Neural cell (in vitro differentiated cells): ENCODE results near the gene C1orf21. TPM values are rescaled to one million over a fixed set of nuclear protein-coding genes. Genes with fewer than 3 reads are reported as not detected.

Experiments
- H2AFZ ChIP-seq: fragments of 200-600, 300-800 bp; sonication (generic), shearing (Covaris generic); 2 replicates; pipeline ENCODE4 v1.6.0; 2014; ENCODE audit warnings: low read depth, mild to moderate bottlenecking, antibody characterized with exemption, low read length, moderate library complexity
- H3F3A ChIP-seq: fragments of 200-600 bp; shearing (Covaris generic); 2 replicates; pipeline ENCODE4 v1.6.1; 2016; ENCODE audit warnings: mild to moderate bottlenecking, moderate library complexity, mixed read lengths, antibody characterized with exemption, low read length; ENCODE audit not compliant: insufficient read depth, poor library complexity, severe bottlenecking
- H3K27ac ChIP-seq: fragments of 200-600, 300-800 bp; sonication (generic), shearing (Covaris generic); 2 replicates; pipeline ENCODE4 v1.5.1; 2014; ENCODE audit warnings: mild to moderate bottlenecking, low read length, moderate library complexity
- H3K27me3 ChIP-seq: fragments of 300-800, 200-600 bp; sonication (generic), shearing (Covaris generic); 2 replicates; pipeline ENCODE4 v1.6.0; 2014; ENCODE audit warnings: mild to moderate bottlenecking, low read depth, low read length, moderate library complexity; ENCODE audit not compliant: insufficient read depth
- H3K36me3 ChIP-seq: fragments of 300-800, 200-600 bp; sonication (generic), shearing (Covaris generic); 2 replicates; pipeline ENCODE4 v1.5.1; 2014; ENCODE audit warnings: mild to moderate bottlenecking, antibody characterized with exemption, low read length, moderate library complexity; ENCODE audit not compliant: insufficient read depth
- H3K4me2 ChIP-seq: fragments of 300-800, 200-600 bp; sonication (generic), shearing (Covaris generic); 2 replicates; pipeline ENCODE4 v1.6.0; 2014; ENCODE audit warnings: mild to moderate bottlenecking, low read length
- H3K4me3 ChIP-seq: fragments of 300-800, 200-600 bp; sonication (generic), shearing (Covaris generic); 2 replicates; pipeline ENCODE4 v1.5.1; 2014; ENCODE audit warnings: mild to moderate bottlenecking, low read length, moderate library complexity
- H3K79me2 ChIP-seq: fragments of 200-600 bp; shearing (Covaris generic); replicated peaks from 2 replicates; pipeline ENCODE4 v1.6.0; 2014; ENCODE audit warnings: mild to moderate bottlenecking, low read length, moderate library complexity; ENCODE audit not compliant: insufficient read depth
- H3K9ac ChIP-seq: fragments of 300-800, 200-600 bp; sonication (generic), shearing (Covaris generic); 2 replicates; pipeline ENCODE4 v1.6.1; 2016; ENCODE audit warnings: mild to moderate bottlenecking, low read length, mixed read lengths
- H3K9me2 ChIP-seq: fragments of 200-600 bp; shearing (Covaris generic); 2 replicates; pipeline ENCODE4 v1.6.1; 2016; ENCODE audit warnings: mild to moderate bottlenecking, low read length, mixed read lengths; ENCODE audit not compliant: insufficient read depth
- H3K9me3 ChIP-seq: fragments of 200-600, 300-800 bp; sonication (generic), shearing (Covaris generic); 2 replicates; pipeline ENCODE4 v1.6.1; 2016; ENCODE audit warnings: mild to moderate bottlenecking, mixed run types, low read length, moderate library complexity, mixed read lengths
- H4K20me1 ChIP-seq: fragments of 200-600 bp; shearing (Covaris generic); 2 replicates; pipeline ENCODE4 v1.6.1; 2016; ENCODE audit warnings: mild to moderate bottlenecking, mixed run types; ENCODE audit not compliant: insufficient read depth
- CTCF ChIP-seq: fragments of 450-650 bp; IDR thresholded peaks from 2 replicates; pipeline ENCODE4 v1.5.1; 2014; ENCODE audit warnings: antibody characterized with exemption, mild to moderate bottlenecking, moderate library complexity; ENCODE audit not compliant: poor library complexity, severe bottlenecking
- EP300 ChIP-seq: fragments of 450-650 bp; conservative IDR thresholded peaks from 2 replicates; pipeline ENCODE4 v1.6.1; 2014; ENCODE audit warnings: antibody characterized with exemption, mild to moderate bottlenecking, moderate library complexity; ENCODE audit not compliant: poor library complexity, severe bottlenecking
- EZH2 ChIP-seq: fragments of 200-600, 300-800 bp; shearing (Covaris generic), sonication (generic); IDR thresholded peaks from 2 replicates; pipeline ENCODE4 v1.6.1; 2014; ENCODE audit warnings: antibody characterized with exemption, low read length, borderline replicate concordance, mild to moderate bottlenecking; ENCODE audit not compliant: insufficient read depth, poor library complexity, severe bottlenecking
- MXI1 ChIP-seq: fragments of 450-650 bp; conservative IDR thresholded peaks from 2 replicates; pipeline ENCODE4 v1.6.1; 2014; ENCODE audit warnings: antibody characterized with exemption, mild to moderate bottlenecking; ENCODE audit not compliant: poor library complexity, severe bottlenecking
- POLR2AphosphoS5 ChIP-seq: IDR thresholded peaks from 2 replicates; pipeline ENCODE4 v1.6.1; 2012
- RAD21 ChIP-seq: fragments of 450-650 bp; conservative IDR thresholded peaks from 2 replicates; pipeline ENCODE4 v1.6.1; 2014; ENCODE audit warnings: antibody characterized with exemption, mild to moderate bottlenecking, moderate library complexity
- REST ChIP-seq: IDR thresholded peaks from 2 replicates; pipeline ENCODE4 v1.6.1; 2012; ENCODE audit warnings: borderline replicate concordance
- SMC3 ChIP-seq: fragments of 450-650 bp; conservative IDR thresholded peaks from 2 replicates; pipeline ENCODE4 v1.6.1; 2014; ENCODE audit warnings: antibody characterized with exemption, mild to moderate bottlenecking, moderate library complexity; ENCODE audit not compliant: poor library complexity
- TAF1 ChIP-seq: IDR thresholded peaks from 2 replicates; pipeline ENCODE4 v1.6.1; 2012; ENCODE audit warnings: low read depth
- polyA plus RNA-seq: library from polyadenylated mRNA; depleted of rRNA; stranded (reverse); fragments of >200 nt; gene quantifications from 2 replicates; pipeline ENCODE4 v1.2.3, GENCODE V29; 2014

Gene C1orf21
- polyA plus RNA-seq, 1 donor from 2014 or later = 21.1 TPM

- H4K20me1 ChIP-seq = no peaks in the 10 kb centered on the region
- no peaks in the 10 kb centered on the region for H3K9me2 ChIP-seq
- H3K4me3 ChIP-seq = no peak overlapping the region
- H3K9ac ChIP-seq = no peak overlapping the region
- no peaks in the 10 kb centered on the region for H3K79me2 ChIP-seq
- no peak overlapping the region for H3K4me2 ChIP-seq
- H3K27me3 ChIP-seq = no peaks in the 10 kb centered on the region
- H2AFZ ChIP-seq = no peak overlapping the region
- peaks cover 5% of the 10 kb centered on the region for H3F3A ChIP-seq
- no peak for TF ChIP-seq TAF1
- no peaks in the 10 kb centered on the region for H3K9me3 ChIP-seq
- H3K27ac ChIP-seq = no peak overlapping the region
- H3K36me3 ChIP-seq = no peaks in the 10 kb centered on the region
Observed at GRCh38 chr1:184655185-184655584, 268.4 kb downstream of the C1orf21 start.

- no peaks in the 10 kb centered on the region for H3K9me2 ChIP-seq
- H4K20me1 ChIP-seq = no peaks in the 10 kb centered on the region
- no peaks in the 10 kb centered on the region for H3K79me2 ChIP-seq
- no peaks in the 10 kb centered on the region for H3K9me3 ChIP-seq
- no peak overlapping the region for H3K9ac ChIP-seq
- H3F3A ChIP-seq = peaks cover 5% of the 10 kb centered on the region
- no peak overlapping the region for H3K4me2 ChIP-seq
- H3K27me3 ChIP-seq = no peaks in the 10 kb centered on the region
- H3K36me3 ChIP-seq = no peaks in the 10 kb centered on the region
- H2AFZ ChIP-seq = no peak overlapping the region
- TF ChIP-seq CTCF = no peak
- no peak for TF ChIP-seq REST
- TF ChIP-seq TAF1 = no peak
- TF ChIP-seq SMC3 = no peak
- no peak for TF ChIP-seq EZH2
- no peak for TF ChIP-seq POLR2AphosphoS5
- TF ChIP-seq EP300 = no peak
- no peak for TF ChIP-seq MXI1
- no peak for TF ChIP-seq RAD21
- no peak overlapping the region for H3K4me3 ChIP-seq
- H3K27ac ChIP-seq = no peak overlapping the region
Observed at GRCh38 chr1:184656221-184656620, 269.4 kb downstream of the C1orf21 start.

- no peak overlapping the region for H2AFZ ChIP-seq
- H3K4me2 ChIP-seq = no peak overlapping the region
- H3F3A ChIP-seq = peaks cover 5% of the 10 kb centered on the region
- H4K20me1 ChIP-seq = no peaks in the 10 kb centered on the region
- H3K4me3 ChIP-seq = no peak overlapping the region
- no peaks in the 10 kb centered on the region for H3K36me3 ChIP-seq
- no peaks in the 10 kb centered on the region for H3K79me2 ChIP-seq
- H3K9ac ChIP-seq = no peak overlapping the region
- H3K9me3 ChIP-seq = no peaks in the 10 kb centered on the region
- no peaks in the 10 kb centered on the region for H3K9me2 ChIP-seq
- H3K27ac ChIP-seq = peak overlapping the region; percentile 53
- no peaks in the 10 kb centered on the region for H3K27me3 ChIP-seq
- TF ChIP-seq POLR2AphosphoS5 = peak; percentile 98
- no peak for TF ChIP-seq MXI1
- peak; percentile 93 for TF ChIP-seq EP300
- no peak for TF ChIP-seq CTCF
- no peak for TF ChIP-seq TAF1
- TF ChIP-seq RAD21 = peak; percentile 17
- no peak for TF ChIP-seq SMC3
- TF ChIP-seq REST = peak; percentile 98
- no peak for TF ChIP-seq EZH2
Observed at GRCh38 chr1:184658055-184658454, 271.2 kb downstream of the C1orf21 start.
